Prostate gland (tissue), 2 donors: Measurements from ENCODE around the gene ENPP6.

Experiments used
- CTCF ChIP-seq, 4 experiments: fragments of 200-600 bp in 2 of 4; fragments of 450-650 bp in 2 of 4; sonication (generic) in 2 of 4; IDR thresholded peaks; 1 replicate in 3 of 4; 2 replicates in 1 of 4; pipeline ENCODE4 v1.5.1; 2016 to 2019; ENCODE audit warnings: antibody characterized with exemption in 4 of 4, mild to moderate bottlenecking in 2 of 4, moderate library complexity in 2 of 4
- POLR2A ChIP-seq: fragments of 450-650 bp; IDR thresholded peaks from one replicate; pipeline ENCODE4 v1.6.1; 2016; ENCODE audit warnings: antibody characterized with exemption, mild to moderate bottlenecking
- POLR2AphosphoS5 ChIP-seq: sonication (generic); formaldehyde crosslinking; IDR thresholded peaks from one replicate; pipeline ENCODE4 v1.6.1; 2017; ENCODE audit warnings: antibody characterized with exemption

GRCh38 chr4:184059099-184059498, 158.6 kb downstream of the ENPP6 start:
- no peak for TF ChIP-seq POLR2A
- no peak for TF ChIP-seq POLR2AphosphoS5
- no peak for TF ChIP-seq CTCF (IDR thresholded peaks at IDR 0.05)
